ENCODE measurements around the gene GPR180.
A peak's percentile ranks its signal among the peaks of the same experiment; 100 is the strongest.
"Not testable (repeated sequence)": the region's sequence is repeated elsewhere in the genome, so short reads cannot be mapped to it uniquely, and the experiment has no call there.

The GPR180 gene

DNA sequence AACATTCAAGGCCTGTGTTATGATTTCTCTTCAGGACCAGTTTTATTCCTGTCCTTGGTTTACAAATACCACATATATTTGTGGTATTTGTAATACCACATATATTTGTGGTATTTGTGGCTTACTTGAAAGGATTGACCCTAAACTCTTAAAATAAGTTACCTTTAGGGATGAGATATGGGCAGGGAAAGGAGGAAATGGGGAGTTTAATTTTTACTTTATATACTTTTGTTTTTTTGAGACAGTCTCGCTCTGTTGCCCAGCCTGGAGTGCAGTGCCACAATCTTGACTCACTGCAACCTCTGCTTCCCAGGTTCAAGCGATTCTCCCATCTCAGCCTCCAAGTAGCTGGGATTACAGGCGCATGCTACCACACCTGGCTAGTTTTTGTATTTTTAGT lies 3.4 kb upstream of the GPR180 start:
- no peak for DNase-seq

- DNase-seq: no peak
Measured at GRCh38 chr13:94599877-94600276, 1.8 kb upstream of the GPR180 start.

GRCh38 chr13:94602467-94602866 lies 810 bp downstream of the GPR180 start:
- DNase-seq: no peak

DNA sequence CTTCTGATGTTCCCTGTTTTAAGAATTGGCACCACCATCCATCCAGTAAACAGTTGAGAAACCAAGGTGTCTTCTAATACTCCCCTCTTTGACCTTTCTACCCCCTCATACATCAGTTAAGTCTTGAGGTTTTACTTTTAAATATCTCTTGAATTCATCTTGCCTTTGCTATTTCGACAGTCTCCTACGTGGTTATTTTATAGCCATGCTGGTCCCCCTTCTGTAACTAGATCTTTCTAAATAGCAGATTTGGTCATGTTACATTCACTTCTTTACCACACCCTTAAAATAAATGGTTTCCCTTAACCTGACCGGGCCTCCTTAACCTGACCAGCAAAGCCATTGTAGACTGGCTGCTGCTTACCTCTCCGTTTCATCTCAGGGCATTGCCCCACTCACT lies 5.4 kb downstream of the GPR180 start:
- no peak for DNase-seq

- DNase-seq: no peak
Measured at GRCh38 chr13:94607939-94608338, 6.3 kb downstream of the GPR180 start.

DNA sequence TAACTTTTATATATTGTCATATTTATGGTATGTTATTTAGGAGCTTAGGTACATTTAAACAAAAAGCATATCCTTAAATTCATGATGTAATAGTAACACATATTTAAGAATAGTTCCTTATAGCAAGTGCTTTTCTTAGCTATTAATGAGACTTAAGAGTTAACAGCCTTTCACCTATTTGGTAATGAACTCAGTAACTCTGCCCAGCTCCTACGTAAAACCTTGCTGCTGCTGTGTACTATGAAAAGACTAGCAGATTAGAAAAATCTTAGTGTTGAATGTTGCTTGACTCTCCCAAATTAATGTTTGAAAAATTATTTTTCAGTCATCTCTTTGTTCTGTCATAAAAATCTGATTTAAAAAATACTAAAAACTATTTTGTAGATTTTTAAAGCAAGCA lies 6.9 kb downstream of the GPR180 start:
- no peak for DNase-seq

DNA sequence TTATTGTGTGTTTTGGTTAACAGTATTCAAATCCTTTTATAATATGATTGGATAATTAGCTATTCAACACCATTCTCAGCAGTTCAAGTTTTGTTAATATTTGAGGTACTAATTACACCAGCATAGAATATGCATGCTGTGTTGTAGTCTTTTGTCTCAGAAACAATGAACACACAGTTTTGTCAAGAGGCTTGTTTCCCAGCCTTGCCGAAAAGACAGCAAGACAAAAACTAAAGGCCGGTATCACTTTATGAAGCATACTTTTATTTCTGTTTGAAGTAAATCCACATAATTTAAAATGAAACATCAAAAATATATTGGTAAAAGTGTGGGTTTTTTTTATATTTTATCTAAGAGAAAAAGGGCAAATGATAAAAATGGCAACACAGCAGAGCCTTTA lies 7.5 kb downstream of the GPR180 start:
- no peak for DNase-seq

GRCh38 chr13:94610475-94610874 lies 8.8 kb downstream of the GPR180 start:
- no peak for DNase-seq

DNA sequence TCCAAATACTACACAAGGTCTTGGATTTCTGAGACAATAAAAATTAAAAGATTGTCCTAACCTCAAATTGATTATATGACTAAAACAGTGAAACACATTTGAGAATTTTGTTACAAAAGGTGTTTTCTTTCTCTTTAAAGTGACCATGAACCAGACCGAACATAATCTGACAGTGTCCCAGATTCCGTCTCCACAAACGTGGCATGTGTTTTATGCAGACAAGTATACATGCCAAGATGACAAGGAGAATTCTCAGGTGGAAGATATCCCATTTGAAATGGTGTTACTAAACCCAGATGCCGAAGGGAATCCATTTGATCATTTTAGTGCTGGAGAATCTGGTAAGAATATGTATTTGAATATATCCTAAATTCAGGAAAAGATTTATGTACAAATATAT lies 10.4 kb downstream of the GPR180 start:
- no peak for DNase-seq

DNA sequence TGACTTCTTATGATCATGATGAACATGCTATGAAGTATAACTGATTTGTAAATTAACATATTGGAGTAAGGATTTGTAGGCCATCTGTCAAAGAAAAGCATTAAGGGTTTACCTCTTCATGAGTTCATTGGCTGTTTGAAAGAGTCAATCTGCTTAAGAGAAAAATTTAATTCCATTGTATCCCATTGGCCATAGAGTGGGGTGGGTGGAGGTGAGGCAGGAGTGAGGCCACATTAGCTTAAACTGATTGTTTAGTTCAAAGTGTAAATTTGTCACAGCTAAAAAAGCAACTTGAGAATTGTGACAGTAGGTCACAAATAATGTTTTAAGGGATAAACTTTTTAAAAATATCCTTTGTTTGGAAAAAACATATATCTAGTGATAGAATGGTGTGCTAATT lies 11.4 kb downstream of the GPR180 start:
- peak; percentile 68 for DNase-seq

DNA sequence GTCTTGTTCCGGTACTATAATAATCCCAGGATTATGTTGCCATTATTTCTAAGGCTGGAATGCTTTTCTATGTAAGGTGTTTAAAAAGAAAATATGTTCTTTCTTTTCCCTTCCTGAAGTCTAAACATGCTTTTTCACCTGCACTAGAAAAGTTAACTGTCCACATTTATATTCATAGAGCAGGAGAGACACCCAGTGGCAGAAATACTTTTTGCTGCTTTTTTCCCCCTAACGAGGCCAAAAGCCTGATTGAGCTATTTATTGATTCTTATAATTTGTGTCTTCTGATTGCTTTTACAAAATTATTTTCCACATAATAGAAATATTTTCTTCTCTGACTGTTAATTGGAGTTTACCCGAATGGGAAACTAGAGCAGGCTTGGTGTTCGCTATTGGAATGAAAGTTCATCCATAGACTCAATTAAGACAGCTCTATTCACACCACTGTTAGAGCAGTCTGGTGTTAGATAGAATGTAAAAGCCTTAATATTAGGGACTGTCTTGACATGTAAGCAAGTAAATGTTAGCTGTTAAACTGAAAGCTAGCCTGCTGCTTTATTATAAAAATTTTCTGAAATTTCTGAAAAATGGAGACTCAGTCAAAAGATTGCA lies 15.8 kb downstream of the GPR180 start:
- no peak for DNase-seq

DNA sequence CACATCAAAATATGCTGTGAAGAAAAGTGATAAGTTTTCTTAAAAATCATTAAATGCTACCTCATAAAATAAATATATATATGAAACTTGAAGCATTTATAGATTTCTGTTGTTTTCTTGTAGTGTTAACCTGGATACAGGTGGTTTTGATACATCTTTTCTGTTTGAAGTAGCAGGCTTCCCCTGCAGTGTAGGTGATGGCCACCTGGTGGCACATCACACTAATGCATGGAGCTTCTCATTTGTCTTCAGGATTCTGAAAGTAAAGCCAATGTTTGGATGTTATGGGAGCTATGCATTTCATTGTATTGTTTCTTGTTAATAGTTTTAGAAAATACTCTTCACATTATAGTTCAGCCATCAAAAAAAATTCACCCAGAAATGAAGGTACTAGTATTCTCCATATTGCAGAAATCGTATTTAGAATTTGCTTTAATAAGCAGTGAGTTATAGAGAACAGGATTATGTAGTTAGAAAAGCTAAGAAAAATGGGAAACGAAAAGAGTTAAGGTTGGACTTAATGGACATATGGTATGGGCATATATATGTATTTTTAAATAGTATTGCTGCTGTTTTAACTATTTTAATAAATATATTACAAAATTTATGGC lies 18.7 kb downstream of the GPR180 start:
- DNase-seq: no peak

- no peak for DNase-seq
Measured at GRCh38 chr13:94622344-94622743, 20.7 kb downstream of the GPR180 start.

DNA sequence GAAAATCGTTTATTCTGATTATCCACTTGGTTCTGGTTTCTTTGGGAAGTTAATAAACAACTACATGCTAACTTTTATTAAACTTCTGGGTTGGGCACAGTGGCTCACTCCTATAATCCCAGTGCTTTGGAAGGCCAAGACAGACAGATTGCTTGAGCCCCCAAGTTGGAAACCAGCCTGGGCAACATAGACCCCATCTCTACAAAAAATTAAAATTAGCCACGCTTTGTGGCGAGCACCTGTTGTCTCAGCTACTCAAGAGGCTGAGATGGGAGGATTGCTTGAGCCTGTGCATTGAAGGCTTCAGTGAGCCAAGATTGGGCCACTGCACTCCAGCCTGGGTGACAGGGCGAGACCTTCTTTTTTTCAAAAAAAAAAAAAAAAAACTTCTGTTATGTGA lies 21.7 kb downstream of the GPR180 start:
- DNase-seq: no peak

GRCh38 chr13:94630858-94631257 lies 29.2 kb downstream of the GPR180 start:
- DNase-seq: no peak

GRCh38 chr13:94632226-94632980 lies 30.7 kb downstream of the GPR180 start:
- DNase-seq: no peak

DNA sequence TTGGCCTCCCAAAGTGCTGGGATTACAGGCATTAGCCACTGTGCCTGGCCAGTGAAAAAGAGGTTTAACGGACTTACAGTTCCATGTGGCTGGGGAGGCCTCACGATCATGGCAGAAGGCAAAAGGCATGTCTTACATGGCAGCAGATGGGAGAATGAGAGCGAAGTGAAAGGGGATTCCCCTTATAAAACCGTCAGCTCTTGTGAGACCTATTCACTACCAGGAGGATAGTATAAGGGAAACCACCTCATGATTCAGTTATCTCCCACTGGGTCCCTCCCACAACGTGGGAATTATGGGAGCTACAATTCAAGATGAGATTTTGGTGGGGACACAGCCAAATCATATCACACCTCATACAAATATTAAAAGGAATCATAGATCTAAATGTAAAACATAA lies 34.4 kb downstream of the GPR180 start:
- not testable (repeated sequence) for DNase-seq

DNA sequence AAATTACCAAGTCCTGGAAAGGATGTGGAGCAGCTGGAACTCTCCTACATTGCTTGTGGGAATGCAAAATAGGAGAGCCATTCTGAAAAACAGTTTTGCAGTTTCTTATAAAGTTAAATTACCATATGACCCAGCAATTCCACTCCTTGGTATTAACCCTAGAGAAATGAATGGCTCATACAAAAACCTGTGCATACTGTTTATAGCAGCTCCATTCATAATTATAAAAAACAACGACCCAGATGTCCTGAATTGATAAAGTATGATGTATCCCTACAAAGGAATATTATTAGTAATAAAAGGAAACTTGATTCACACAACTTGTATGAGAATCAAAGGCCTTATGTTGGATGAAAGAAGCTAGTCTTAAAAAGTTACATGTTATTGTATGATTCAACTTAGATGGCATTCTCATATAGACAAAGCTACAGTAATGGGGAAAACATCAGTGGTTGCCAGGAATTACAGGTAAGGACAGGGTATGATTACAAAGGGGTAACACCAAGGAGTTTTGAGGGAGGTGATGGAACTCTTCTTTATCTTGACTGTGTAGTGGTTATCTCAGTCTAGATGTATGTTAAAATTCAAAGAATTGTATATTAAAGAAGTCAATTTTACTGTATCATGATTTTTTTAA lies 35.4 kb downstream of the GPR180 start:
- no peak for DNase-seq

GRCh38 chr13:94637677-94638076 lies 36.0 kb downstream of the GPR180 start:
- DNase-seq: not testable (repeated sequence)

- DNase-seq: no peak
Measured at GRCh38 chr13:94640721-94641120, 39.1 kb downstream of the GPR180 start.

- DNase-seq: no peak
Measured at GRCh38 chr13:94641409-94641941, 39.8 kb downstream of the GPR180 start.

- no peak for DNase-seq
Measured at GRCh38 chr13:94646904-94647303, 45.2 kb downstream of the GPR180 start.

DNA sequence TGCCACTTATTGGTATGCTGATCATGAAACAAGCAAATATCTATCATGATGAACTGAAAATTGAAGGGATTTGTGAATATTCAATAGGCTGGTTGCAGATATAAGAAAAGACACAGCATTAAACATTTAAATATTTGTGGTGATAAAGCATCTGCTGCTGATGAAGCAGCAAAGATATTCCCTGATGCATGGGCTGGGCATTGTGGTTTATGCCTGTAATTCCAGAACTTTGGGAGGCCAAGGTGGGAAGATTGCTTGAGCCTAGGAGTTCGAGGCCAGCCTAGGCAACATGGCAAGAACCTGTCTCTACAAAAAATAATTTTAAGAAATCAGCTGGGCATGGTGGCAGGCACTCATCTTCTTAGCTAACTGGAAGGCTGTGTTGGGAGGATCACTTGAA lies 54.5 kb downstream of the GPR180 start:
- no peak for DNase-seq

- DNase-seq: no peak
Measured at GRCh38 chr13:94656766-94657165, 55.1 kb downstream of the GPR180 start.
